D721Med (cell line): ENCODE data around the gene DLK1.

Experiments used
- DNase-seq: peaks from one replicate; pipeline ENCODE4 v3.0.0; 2011; ENCODE audit warnings: low spot score; ENCODE audit not compliant: insufficient read length
- FAIRE-seq: peaks from 2 replicates; lab custom pipeline; 2011; peaks lifted over from hg19 to GRCh38; lab: Jason Lieb, UNC
- TF ChIP-seq, protein P1 (sequence below): IDR thresholded peaks from 2 replicates; pipeline ENCODE4 v1.5.1; 2012; ENCODE audit warnings: mild to moderate bottlenecking, control low read depth; ENCODE audit not compliant: insufficient read depth; ENCODE audit errors: missing control alignments

Gene DLK1

DNA sequence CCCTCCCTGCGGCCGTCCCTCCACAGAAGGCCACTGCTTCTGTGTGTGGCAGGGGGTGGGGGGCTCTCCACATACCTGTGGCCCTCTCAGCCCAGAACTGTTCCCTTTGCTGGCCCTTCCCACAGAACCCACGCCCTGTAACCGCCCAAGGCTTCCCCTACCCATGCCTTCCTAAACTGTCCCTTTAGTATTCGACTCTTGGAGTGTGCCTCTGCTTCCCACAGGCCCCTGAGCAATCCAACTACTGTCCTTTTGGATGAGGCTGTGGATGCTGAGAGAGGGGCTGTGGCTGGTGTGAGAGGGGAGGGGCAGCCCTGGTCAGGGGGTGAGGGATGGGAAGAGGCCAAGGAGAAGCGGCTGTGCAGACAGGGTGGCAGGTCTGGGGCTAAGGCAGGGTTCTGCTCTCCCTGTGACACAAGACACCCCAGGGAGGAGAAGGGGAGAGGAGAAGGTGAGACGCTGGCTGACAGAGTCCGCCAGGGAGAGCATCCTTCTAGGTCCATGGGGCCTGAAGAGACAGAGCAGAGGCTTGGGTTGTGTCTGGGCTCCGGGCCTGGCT, 46.0 kb downstream of the DLK1 start:
- DNase-seq (no peak), FAIRE-seq (no peak)
- TF ChIP-seq, protein P1, sequence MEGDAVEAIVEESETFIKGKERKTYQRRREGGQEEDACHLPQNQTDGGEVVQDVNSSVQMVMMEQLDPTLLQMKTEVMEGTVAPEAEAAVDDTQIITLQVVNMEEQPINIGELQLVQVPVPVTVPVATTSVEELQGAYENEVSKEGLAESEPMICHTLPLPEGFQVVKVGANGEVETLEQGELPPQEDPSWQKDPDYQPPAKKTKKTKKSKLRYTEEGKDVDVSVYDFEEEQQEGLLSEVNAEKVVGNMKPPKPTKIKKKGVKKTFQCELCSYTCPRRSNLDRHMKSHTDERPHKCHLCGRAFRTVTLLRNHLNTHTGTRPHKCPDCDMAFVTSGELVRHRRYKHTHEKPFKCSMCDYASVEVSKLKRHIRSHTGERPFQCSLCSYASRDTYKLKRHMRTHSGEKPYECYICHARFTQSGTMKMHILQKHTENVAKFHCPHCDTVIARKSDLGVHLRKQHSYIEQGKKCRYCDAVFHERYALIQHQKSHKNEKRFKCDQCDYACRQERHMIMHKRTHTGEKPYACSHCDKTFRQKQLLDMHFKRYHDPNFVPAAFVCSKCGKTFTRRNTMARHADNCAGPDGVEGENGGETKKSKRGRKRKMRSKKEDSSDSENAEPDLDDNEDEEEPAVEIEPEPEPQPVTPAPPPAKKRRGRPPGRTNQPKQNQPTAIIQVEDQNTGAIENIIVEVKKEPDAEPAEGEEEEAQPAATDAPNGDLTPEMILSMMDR = no peak

DNA sequence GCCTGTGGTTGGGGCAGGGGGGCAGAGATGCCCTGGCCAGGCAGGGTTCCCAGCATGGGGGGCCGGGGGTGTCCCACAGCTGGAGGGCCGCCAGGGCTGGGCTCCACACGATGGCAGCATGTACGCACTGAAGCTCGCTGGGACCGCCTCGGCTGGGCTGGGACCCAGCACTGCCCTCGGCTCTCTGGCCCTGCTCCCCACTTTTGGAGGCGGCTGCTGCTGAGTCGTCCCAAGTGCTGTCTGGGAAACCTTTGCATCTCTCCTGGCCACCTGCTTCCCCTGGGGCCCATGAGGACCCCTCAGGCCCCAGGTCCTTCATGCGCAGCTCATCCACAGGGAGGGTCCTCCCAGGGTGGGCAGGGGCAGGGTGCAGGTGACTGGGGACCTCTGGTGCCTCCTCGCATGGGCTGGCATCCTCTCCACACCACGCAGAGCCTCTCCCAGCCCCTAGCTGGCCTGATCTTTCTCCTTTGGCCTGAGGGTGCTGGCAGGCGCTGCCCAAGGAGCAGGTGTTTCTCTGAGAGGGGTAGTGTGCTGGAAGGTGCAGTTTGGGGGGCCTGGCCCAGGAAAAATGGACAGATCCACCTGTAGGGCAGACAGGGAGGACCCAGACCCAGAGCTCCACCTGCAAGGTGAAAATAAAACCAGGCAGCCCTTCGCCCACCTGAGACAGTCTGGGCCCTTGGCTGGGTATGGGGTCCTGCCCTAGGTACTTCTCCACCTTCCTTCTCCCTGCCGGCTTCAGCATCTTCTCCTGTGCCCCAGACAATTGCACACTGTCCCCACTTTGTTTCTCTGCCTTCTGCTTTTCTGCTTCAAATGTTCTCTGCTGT, 46.9 kb downstream of the DLK1 start:
- DNase-seq (no peak), FAIRE-seq (no peak)
- TF ChIP-seq, protein P1 = no peak

DNA sequence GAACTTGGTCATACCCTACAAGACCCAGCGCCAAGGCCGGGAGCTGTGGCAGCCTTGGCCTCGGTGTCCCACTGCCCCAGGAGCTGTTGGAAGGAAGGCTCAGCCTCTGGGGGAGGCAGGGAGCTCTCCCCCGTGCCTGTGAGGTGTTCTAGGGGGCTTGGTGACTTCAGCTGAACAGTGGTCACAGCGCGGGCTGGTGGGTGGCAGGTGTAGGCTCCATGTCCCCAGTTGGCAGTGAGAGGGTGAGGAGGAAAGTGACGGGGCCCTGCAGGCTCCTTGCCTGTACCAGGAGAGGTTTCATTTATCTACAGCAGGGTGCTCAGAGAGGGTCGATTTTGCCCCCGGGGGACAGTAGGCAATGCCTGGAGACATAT, 47.5 kb downstream of the DLK1 start:
- no peak for DNase-seq
- TF ChIP-seq, protein P1 = no peak
- no peak for FAIRE-seq

DNA sequence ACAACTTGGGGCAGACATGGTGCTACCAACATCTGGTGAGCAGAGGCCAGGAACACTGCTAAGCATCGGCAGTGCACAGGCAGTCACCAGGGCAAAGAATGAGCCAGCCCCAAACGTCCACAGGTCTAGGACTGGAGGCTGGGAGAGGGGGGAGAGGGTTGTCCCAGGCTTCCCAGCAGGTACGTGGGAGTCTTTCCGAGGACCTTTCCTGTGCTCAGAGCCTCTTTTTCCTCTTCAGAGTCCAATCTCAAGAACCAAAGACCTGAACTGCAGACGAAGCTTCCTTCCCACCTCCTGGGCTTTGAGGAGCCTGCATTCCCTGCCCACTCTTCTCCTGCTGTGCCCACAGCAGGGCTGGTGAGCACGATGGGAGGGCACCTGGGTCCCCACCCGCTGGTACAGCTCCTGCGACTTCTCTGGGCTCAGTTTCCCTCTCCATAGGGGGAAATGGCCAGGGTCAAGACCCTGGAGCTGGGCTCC, 48.7 kb downstream of the DLK1 start:
- FAIRE-seq = no peak
- TF ChIP-seq, protein P1 = no peak
- no peak for DNase-seq

DNA sequence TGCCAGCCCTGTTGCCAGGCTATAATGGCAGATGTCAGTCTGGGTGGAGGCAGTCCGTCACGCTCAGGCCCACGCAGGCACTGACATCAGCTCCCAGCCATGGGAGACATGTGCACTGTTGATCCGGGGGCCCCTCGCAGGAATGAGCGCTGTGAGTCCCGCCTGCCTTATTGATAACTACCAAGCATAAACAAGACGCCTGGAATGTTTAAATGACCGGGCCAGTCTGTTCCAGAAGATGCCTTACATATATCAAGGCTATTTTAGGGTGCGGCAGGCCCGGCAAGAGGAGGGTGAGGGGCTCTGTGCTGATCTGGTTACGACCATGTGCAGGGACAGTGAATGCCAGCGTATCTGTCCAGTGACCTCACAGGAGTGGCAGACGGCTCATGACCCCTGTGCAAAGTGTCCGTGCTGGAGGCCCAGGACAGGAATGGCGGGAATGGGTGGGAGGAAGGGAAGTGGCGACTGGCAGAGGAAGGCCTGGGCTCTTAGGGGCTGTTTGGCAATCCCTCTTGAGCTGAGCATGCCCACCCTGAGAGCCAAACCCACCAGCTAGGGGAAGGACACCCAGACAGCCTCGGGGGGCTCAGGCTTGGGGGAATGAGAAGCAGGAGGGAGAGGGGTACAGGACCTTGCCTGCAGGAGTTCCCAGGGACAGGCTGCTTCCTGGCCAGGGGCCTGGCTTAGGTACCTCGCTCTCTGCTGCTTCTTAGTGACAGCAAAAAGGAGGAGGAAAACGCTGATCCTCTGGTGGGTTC, 49.3 kb downstream of the DLK1 start:
- no peak for DNase-seq
- TF ChIP-seq, protein P1 = no peak
- FAIRE-seq = no peak

DNA sequence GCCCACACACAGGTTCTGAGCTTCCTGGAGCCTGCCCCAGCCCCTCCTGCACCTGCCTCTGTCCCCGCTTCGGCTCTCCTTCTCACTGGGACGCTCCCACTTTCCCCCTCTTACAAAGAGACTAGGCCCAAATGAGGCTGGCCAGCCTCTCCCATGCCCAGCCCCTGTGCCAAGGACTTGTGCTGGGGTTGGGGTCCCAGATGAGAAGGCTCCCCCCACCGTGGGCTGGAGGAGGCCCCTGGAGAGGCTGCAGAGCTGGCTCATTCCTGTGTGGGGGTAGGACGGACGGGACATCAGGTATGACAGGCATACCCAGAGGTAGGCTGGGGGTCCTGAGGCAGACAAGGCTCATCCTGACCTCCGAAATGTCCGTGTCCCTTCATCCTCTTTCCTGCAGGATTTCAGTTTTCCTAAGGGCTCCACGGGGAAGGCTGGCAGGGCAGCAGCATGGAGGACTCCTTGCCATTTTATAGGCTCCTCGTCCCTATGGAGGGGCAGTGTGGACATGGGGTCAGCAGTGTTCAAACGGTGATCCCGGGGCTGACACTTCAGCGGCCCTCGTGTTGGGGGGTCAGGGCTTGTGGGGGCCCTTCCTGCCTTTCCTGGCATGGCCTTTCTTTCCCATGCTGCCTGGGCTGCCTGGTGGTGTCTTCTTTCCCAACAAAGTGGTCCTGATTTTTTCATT, 50.1 kb downstream of the DLK1 start:
- FAIRE-seq (no peak), DNase-seq (no peak)
- TF ChIP-seq, protein P1 = no peak
